HCT116 (cell line): ENCODE data around the gene PPP1R14C.

Source experiments
- CEBPB ChIP-seq: IDR thresholded peaks from 2 replicates; pipeline ENCODE4 v1.6.1; 2012; ENCODE audit warnings: low read depth
- CTCF ChIP-seq, 3 experiments: fragments of 200-600 bp in 1 of 3; sonication (generic) in 1 of 3; IDR thresholded peaks in 2 of 3; conservative IDR thresholded peaks in 1 of 3; 2 replicates each; pipeline ENCODE4 v1.5.1; 2012 to 2017; ENCODE audit warnings: low read depth in 2 of 3, low read length in 2 of 3, antibody characterized with exemption in 1 of 3, borderline replicate concordance in 1 of 3, control low read depth in 1 of 3, mild to moderate bottlenecking in 1 of 3, mixed read lengths in 1 of 3, mixed run types in 1 of 3, moderate library complexity in 1 of 3; ENCODE audit not compliant: insufficient read depth in 1 of 3
- EZH2 ChIP-seq: fragments of 200-600 bp; sonication (generic); IDR thresholded peaks from 2 replicates; pipeline ENCODE4 v1.6.1; 2017; ENCODE audit warnings: antibody characterized with exemption, mixed run types
- POLR2AphosphoS5 ChIP-seq: IDR thresholded peaks from 2 replicates; pipeline ENCODE4 v1.6.1; 2011; ENCODE audit warnings: mild to moderate bottlenecking, low read depth, low read length, moderate library complexity
- RAD21 ChIP-seq: IDR thresholded peaks from 2 replicates; pipeline ENCODE4 v1.6.1; 2012; ENCODE audit warnings: low read depth, mild to moderate bottlenecking
- SP1 ChIP-seq: IDR thresholded peaks from 2 replicates; pipeline ENCODE4 v1.6.1; 2012; ENCODE audit warnings: low read depth
- ZFX ChIP-seq: fragments of 450-650 bp; IDR thresholded peaks from 2 replicates; pipeline ENCODE4 v1.6.1; 2017
- ZNF274 ChIP-seq: fragments of 200-500 bp; sonication (Bioruptor generic); IDR thresholded peaks from 2 replicates; pipeline ENCODE4 v1.6.1; 2014; ENCODE audit warnings: mild to moderate bottlenecking, low read depth, low read length, inconsistent platforms

GRCh38 chr6:150248300-150248699 lies 105.5 kb downstream of the PPP1R14C start:
- TF ChIP-seq CTCF (IDR thresholded peaks at IDR 0.05 in 2 of 3, conservative IDR thresholded peaks at IDR 0.05 in 1 of 3; ENCODE audit: borderline replicate concordance in 1 of 3, insufficient read depth in 1 of 3, low read depth in 2 of 3, low read length in 2 of 3), result no peak
- no peak for TF ChIP-seq EZH2
- TF ChIP-seq SP1, result no peak
- no peak for TF ChIP-seq POLR2AphosphoS5
- no peak for TF ChIP-seq CEBPB
- TF ChIP-seq ZNF274, result no peak
- no peak for TF ChIP-seq ZFX
- no peak for TF ChIP-seq RAD21
